HG03103 (cell line): ENCODE results near the gene PNCK.

ENCODE experiments used
- ATAC-seq: cut with Tn5 transposase; IDR thresholded peaks from one replicate; pipeline ENCODE4 v1.9.1; 2021; ENCODE audit warnings: low read depth; ENCODE audit not compliant: unreplicated experiment

The PNCK gene

DNA sequence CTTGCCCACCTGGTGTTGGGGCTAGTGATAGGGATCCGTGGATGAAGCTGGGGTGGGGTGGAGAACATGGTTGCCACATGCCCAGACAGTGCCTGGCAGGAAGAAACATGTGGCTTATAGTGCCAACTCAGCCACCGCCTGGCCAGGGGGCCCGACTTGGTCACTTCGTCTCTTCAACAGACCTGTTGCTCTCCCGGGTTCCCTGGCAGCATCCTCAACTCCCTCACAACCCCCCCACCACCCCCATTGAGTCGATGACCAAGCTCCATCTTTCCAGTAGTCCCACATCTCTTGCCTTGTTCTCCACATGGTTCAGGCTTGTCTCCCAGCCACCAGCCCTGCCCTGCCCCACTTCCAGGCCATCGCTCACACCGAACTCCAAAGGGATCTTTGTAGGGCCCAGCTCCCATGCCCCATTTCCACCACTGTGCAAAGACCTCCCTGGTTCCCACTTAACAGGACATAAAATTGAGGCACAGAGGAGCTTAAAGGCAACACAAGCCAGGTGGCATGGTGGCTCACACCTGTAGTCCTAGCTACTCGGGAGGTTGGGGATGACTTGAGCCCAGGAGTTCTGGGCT, 7.8 kb downstream of the PNCK start:
- no peak for ATAC-seq

DNA sequence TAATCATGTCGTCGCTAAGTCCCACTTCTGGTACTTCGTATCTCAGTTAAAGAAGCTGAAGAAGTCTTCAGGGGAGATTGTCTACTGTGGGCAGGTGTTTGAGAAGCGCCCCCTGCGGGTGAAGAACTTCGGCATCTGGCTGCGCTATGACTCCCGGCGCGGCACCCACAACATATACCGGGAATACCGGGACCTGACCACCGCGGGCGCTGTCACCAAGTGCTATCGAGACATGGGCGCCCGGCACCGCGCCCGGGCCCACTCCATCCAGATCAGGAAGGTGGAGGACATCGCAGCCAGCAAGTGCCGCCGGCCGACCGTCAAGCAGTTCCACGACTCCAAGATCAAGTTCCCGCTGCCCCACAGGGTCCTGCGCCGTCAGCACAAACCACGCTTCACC, 11.3 kb downstream of the PNCK start:
- ATAC-seq = no peak

DNA sequence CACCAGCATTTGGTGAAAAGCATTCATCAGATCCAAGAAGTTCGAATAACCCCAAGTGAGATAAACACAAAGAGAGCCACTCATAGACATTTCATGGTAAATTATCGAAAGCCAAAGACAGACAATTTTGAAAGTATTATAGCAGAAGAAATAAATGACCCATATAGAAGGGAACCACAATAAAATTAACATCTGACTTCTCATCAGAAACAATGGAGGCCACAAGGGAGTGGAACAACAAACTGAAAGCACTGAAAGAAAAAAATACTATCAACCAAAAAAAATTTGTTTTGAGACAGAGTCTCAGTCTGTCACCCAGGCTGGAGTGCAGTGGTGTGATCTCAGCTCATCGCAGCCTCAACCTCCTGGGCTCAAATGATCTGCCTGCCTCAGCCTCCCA, 14.3 kb downstream of the PNCK start:
- ATAC-seq = no peak

DNA sequence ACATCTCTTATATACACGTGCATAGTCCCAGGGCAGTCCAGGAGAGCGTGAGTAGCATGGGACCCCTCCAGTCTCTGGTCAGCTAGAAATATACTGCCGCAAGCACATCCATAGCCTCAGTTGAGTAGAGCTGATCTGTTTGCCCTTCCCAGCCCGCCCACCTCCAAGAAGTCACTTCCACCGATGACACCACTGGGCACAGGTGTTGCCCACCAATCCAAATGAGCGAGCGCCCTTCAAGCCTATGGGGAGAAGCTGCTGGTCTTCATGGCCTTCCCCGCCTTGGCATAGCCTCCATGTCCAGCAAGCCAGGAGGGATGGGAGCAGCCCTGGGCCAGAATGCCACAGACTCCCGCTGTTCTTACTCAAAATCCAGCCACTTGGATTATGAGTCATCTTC, 16.5 kb downstream of the PNCK start:
- no peak for ATAC-seq

DNA sequence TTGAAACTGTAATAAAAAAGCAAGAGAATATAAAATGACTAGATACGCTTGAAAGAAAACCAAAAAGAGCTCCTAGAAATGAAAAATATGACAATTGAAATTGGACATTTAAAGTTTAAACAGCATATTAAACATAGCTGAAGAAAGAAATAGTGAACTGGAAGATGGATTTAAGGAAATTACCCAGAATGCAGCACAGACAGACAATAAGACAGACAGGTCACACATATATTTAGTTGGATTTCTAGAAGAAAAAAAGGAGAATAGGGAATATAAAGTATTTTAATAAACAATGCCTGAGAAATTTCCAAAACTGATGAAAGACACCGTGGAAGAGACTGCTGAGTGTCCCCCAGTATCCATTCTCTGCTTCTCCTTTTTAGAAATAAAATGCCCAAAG, 20.1 kb downstream of the PNCK start:
- no peak for ATAC-seq

DNA sequence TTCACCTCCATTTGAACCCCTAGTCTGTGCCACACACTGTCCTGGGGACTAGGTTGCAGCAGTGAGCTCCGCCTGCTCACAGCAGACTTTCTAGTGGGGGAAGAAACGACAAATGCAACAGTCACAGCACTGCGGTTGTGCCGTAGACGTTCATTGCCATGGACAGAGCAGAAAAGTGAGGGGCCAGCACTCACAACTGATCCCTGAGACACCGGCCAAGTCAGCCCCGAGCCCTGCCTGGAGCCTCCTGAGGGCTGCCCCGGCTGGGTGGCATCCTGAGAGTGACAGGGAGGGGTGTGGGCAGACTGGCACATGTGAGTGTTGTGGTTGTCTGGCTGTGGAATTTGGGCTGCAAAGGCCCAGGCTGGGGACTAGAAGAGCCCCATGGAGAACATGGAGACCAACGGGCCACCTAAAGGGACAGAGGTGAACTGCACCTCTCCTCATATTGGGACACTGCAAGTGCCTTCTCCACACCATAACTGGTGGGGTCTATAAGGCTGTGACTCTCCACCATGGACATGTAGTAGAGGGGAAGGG, 22.0 kb downstream of the PNCK start:
- ATAC-seq = no peak

DNA sequence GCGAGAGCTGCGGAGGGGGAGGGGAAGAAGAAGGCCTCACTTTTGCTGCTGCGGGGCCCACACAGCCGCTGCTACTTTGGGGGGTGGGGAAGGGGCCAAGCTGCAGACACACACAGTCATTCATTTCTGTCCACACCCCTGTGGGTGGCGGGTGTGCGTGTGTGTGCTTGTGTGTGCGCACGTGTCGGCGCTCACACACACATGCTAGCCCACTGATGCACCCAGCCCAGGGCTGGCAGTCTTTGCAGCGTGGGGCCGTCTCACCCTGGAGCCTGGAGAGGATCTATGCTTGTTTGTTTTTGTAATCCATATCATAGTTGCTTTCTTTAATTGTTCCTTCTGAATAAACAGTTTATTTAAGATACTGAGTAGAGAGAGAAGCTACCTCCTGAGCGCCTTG, 22.7 kb downstream of the PNCK start:
- no peak for ATAC-seq

DNA sequence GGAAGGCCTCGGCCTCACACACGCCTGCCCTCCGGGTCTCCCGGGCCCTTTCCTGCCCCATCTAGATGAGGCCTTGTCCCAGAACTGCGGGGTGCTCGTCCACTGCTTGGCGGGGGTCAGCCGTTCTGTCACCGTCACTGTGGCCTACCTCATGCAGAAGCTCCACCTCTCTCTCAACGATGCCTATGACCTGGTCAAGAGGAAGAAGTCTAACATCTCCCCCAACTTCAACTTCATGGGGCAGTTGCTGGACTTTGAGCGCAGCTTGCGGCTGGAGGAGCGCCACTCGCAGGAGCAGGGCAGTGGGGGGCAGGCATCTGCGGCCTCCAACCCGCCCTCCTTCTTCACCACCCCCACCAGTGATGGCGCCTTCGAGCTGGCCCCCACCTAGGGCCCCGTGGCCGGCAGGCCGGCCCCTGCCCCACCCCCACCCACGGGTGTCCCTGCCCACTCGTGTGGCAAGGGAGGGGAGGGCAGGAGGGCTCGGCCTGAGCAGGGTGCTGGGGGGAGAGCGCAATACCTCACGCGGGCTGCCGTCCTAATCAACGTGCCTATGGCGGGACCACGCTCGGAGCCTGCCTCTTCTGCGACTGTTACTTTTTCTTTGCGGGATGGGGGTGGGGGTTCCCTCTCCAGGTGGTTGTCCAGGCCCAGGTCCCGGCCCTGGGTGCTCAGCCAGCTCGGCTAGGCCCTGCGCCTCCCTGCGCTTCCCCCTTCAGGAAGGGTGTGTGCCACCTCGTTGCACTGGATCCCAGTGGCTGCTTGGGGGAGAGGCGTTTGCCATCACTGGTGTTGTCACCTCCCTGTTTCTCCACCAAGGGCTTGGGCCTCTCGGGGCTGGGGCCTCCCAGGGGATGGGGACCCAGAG, 23.5 kb downstream of the PNCK start:
- ATAC-seq = no peak

DNA sequence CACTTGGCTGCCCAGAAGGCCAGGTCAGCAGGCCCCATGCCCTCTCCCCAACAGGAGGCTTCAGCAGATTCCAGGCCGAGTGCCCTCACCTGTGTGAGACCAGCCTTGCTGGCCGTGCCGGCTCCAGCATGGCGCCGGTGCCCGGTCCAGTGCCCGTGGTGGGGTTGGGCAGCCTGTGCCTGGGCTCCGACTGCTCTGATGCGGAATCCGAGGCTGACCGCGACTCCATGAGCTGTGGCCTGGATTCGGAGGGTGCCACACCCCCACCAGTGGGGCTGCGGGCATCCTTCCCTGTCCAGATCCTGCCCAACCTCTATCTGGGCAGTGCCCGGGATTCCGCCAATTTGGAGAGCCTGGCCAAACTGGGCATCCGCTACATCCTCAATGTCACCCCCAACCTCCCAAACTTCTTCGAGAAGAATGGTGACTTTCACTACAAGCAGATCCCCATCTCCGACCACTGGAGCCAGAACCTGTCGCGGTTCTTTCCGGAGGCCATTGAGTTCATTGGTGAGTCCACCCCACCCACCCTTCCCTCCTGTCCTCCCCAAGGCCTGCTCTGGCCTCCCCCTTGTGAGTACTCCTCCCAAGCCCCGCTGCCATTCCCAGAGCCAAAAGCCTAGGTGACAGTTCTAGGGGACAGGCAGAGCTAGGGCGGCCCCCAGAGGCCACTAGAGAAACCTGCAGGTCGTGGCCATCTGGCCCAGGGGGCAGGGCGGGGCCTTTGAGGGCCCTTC, 24.3 kb downstream of the PNCK start:
- no peak for ATAC-seq

DNA sequence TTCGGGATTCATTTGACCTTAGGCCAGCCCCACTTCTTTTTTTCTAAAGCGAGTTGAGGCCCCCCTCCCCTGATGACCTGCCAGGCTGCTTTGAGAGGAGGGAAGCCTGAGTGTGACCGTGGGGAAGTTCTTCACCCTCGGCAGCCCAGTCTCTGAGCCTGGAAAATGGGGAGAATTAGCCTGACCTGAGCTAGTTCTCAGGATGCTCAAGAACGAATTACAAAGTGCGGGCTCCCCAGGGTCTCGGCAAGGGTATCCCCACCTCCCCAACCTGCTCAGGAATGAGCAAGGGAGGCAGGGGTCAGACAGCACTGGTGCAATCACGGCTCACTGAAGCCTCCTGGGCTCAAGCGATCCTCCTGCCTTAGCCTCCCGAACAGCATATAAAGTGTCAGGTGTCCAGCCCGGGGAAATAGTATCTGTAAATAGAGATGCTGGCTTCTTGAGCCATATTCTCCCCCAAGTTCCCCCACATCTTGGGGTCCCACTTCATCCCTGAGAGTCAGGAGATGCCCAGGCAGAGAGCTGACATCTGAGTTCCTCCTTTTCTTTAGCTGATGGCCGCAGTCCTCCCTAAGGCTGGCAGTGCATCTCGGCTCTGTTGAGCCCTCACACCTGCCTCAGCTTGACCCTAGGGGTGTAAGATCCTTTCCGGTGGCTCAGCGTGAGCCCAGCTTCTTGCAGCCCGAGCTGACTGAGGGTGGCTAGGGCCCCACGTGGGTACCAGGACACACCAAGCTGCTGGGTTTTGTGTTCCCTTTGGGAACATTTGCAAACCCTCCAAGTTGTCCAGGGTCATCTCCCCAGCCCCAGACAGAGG, 25.0 kb downstream of the PNCK start:
- no peak for ATAC-seq

DNA sequence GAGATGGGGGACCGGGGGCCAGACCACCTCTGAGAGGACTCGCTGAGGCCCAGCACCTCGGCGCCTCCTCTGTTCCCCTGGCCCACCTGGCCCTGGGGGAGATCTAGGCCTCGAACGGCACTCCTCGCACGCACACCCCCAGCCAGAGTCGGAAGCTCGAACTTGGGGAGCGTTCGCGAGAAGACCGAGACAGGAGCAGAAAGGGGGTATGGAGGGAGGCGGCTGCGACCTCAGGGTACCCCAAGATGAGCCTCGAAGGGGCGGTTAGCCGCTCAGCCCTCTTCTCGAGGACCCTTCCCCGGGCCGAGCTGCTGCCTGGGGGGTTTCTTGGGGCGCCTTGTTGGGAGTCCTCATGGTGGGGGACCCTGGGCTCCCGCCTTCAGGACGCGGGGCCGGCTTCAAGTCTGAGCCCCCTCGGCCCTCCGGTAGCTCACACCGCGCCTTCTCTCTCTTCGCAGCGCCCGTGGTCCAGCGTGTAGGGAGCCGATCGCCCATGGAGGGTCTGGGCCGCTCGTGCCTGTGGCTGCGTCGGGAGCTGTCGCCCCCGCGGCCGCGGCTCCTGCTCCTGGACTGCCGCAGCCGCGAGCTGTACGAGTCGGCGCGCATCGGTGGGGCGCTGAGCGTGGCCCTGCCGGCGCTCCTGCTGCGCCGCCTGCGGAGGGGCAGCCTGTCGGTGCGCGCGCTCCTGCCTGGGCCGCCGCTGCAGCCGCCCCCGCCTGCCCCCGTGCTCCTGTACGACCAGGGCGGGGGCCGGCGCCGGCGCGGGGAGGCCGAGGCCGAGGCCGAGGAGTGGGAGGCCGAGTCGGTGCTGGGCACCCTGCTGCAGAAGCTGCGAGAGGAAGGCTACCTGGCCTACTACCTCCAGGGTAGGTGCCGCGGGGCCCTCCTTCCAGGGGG, 25.9 kb downstream of the PNCK start:
- no peak for ATAC-seq

DNA sequence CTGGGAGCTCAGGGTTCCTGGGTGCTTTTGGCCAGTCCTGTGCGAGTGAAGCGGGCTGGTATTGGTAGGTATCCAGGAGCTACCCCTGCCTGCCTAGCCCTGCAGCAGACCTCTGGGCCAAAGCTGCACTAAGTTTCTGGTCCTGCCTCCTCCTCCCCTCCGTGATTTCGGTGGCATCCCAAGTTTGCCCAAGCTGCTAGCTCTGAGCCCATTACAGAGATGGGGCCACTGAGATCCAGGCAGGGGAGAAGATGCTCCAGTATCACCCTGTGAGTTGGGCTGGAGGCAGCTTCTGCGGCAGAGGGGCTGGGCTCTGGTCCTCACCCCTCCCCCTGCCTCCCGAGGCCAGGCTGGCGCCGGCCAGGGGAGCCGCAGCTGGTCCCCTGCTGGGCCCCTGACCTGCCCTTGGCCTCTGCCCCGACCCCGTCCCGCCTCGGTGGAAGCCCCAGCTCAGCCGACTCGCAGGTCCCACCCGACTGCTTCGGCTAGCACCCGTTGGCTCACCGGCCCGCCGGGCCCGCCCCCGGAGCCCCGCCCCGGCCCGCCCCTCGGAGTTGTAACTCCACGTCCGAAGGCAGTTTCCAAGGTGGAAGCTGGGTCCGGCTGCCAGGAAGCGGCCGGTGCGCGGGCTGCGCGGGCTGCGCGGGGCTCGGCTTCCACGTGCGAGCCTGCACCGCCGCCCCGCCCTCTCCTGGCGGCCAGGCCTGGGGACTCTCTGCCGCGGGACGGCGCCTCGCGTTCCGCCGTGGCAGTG, 26.8 kb downstream of the PNCK start, which contains the start of gene DUSP9:
TSS of gene DUSP9 (plus strand) at position 584 of the 754 bp plus-strand sequence. CDS start 751 bp downstream, outside the sequence.
- ATAC-seq = no peak

DNA sequence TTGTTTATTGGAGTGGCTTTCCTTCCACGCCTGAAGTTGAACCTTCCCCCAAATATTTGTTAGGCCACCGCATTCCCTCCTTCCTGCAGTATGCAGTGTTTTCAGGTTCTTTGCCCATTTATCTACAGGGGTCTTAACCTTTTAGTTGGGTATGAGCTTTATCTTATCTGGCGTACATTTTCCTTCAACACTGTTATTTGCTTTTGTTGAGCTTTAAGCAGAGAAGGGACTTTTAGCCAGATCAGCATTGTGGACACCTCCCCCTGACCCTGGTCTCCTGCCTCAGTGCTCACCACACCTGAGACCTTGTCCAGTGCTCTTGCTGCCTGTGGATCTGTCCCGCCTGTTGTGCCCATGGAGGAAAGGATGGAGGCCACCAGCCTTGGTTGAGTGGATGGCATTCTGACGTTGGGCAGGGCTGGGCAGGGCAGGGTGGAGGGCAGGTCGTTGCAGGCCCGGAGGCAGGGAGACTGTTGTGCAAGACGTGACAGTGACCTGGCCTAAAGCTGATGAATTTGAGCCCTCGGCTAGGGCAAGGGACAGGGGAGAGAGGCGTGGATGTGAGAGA, 27.6 kb downstream of the PNCK start:
- ATAC-seq = no peak

DNA sequence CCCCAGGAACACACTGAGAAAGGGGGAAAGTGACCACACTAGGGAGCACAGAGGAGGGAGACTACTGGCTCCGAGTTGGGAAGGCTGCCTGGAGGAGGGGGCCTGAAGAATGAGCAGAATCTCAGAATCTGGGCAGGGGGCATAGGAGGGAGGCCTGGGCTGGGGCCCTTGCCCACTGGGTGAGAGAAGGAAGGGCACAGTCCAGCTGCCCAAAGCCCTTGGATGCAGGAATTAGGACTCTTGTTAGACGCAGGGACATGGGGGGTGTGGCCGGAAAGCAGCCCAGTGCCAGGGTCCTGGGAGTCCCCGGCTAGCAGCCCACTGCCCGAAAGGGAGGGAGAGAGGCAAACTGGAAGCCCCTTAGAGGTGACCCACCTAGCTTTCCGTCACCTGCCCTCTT, 28.5 kb downstream of the PNCK start:
- no peak for ATAC-seq

DNA sequence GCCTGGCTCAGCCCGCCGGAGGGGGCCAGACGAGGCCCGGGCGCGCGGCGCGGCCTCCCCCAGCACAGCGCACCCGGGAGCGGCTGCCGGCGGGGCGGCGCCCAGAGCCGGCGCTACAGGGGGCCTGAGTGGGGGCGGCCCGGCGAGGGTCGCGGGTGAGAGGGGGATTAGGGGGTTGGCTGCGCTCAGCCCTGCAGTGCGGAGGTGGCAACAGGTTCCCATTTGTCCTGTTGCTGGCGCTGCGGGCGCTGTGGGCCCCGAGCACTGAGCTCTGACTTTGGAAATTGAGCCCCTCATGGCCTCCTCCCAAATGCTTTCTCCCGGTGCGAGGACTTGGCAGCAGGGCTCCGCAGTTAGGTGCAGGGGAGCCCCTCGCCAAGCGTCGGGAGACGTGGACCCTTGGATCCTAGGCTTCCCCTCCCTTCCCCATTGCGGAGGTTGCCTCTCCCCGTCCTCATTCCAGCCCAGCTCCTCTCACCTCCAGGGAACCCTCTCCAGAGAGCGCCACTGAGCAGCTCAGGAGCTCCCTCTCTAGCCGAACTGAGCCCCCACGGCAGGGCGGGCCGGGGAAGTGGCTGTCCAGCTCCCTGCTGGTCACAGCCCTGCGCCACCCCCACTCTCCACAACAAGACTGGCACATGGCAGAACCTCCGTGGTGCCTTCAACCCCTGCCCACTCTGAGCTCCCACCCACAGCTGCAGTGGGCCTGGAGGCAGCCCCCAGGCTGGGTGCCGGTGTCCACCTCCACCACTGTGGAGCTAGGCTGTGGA, 29.1 kb downstream of the PNCK start:
- no peak for ATAC-seq

DNA sequence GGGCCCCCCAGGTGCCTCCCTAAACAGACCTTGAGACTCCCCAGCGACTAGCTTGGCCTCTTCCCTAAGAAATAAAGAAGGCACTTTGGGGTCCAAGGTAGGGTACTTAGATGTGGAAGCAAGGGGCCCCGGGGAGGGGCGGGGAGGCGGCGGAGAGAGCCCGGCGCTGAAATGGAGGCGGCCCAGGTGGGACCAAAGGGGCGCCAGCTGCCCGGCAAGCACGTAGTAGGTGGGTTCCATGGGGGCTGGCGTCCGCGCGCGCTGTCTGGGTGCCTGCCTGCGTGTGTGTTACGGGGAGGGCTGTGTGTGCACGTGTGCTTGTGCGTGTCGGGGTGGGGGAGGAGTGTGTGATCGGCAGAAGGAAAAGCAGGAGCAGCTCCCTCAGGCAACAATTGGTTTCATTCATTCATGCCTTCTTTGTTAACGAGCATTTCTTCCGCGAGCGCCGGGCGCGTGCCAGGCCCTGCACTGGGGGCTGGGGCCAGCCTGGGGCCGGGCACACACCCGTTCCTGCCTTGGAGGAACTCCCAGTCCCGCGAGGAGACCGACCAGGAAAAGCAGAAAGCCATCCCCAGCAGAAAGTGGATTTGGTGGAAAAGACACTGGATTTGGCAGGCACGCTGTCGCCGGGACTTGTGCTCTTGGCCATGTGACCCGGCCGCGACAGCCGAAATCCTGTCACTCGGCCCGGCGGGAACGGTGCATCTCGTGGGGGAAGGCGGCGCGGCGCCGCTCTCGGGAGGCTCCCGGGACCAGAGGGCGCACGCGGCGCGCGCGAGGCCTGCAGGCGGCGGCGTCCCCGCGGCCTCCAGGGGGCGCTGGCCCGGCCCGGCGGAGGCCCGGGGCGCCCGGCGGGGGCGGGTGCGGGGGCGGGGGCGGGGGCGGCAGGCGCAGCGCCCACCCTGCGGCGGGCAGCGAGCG, 29.9 kb downstream of the PNCK start:
- ATAC-seq = no peak
